ENCODE measurements around the gene STK40.

STK40 gene

DNA sequence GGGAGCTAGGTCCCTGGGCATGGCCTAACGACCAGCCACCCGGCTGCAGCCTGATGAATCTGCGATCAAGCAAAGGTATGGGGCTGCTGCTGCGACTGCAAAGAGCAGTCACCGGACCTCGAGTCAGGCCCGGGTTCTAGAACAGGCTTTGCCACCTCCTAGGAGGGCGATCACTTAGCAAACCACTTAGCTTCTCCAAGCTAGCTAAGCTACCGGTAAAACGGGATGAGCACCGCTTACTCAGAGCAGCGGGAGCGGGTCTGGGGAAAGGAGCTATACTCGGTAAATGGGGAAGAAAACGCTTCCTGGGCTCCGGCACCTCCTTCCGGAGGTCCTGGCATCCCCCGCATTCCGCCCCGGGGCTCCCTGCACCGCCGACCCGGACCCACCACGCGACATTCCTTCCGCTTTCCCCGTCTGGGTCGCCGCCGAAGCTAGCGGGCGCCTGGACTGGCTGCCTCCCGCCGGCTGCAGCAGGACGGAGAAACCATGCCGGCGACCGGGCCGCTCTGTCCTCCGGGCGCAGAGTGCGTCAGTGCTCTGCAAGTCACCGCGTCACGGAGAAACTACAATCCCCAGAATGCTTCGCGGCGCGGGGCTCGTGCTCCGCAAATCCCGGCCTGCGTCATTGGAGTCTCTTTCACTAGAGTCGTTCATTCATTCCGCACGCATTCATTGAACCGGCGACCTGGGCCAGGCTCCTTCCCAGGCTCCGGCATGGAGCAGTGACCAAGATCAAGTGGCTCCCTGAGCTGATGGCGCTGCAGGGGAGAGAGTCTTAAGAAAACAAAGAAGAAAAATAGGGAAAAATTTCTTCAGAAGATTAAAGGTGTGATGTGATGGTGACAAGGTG lies 11.9 kb upstream of the STK40 start, which contains the start of gene LSM10:
Gene LSM10, minus strand, starts transcription at position 531 of the 853 bp plus-strand sequence. CDS start 3,779 bp downstream, outside the sequence.
- peak; percentile 94 for DNase-seq

DNA sequence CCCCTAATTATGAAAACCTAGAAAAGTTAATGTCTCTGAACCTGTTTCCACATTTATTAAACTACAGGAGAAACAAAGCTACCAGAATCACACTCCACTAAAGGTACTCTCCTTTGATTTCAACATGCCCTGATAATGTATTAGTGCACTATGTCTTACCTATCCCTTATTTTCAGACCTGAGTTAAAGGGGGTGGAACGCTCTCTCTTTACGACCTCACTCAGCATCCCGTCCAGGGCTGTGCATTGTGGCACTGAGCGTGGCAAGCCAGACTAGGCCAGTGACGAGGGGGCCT lies 11.3 kb upstream of the STK40 start:
- DNase-seq, result no peak

DNA sequence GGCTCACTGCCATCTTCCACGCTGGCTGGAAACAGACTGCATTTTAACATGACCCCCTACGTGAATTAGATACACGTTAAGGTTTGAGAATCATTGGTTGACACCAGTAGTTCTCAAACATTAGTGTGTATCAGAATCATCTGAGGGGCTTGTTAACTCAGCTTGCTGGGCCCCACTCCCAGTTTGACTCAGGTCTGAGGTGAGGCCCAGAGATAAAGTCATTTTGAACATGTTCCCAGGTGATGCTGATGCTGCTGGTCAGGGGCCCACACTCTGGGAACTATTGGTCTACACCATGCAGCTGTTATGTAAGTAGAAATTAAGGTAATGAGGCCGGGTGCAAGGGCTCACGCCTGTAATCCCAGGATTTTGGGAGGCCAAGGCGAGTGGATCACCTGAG lies 10.6 kb upstream of the STK40 start:
- no peak for DNase-seq

DNA sequence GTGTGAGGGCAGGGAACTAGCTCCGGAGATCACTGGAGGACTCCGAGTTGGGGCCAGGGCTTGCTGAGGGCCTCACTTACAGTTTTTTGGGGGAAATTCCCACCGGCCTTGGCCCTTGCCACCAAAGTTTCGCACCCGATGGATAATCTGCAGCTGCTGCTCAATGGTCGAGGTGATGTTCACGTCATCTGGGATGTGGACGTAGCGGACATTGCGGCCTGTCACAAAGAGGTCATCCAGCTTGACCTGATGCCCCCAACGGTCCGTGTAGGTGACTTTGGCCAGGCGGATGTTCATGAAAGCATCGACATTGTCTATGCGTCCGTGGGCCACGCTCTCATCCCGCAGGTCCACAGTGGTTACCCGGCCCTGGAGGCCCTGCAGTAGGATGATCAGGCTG lies 8.0 kb upstream of the STK40 start:
- DNase-seq, result no peak

DNA sequence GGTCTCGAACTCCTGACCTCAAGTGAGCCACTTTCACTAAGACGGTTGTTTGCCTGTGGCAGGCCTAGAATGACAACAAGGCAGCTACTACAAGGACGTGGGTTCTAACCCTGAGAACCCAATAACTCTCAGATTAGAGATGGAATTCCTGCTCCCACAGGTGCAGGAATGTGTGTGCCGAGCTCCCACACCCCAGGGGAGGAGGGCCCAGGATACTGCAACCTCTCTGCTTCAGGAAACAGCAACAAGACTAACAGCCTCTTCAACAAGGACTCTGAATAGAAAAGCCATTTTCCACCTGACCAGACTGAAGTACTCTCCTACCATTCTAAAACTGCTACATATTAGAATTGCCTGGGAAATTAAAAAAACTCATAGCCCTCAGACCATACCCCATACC lies 7.1 kb upstream of the STK40 start:
- no peak for DNase-seq

GRCh38 chr1:36391271-36391670 lies 5.5 kb upstream of the STK40 start:
- DNase-seq, result no peak

- no peak for DNase-seq
Observed at GRCh38 chr1:36390411-36390810, 4.7 kb upstream of the STK40 start.

DNA sequence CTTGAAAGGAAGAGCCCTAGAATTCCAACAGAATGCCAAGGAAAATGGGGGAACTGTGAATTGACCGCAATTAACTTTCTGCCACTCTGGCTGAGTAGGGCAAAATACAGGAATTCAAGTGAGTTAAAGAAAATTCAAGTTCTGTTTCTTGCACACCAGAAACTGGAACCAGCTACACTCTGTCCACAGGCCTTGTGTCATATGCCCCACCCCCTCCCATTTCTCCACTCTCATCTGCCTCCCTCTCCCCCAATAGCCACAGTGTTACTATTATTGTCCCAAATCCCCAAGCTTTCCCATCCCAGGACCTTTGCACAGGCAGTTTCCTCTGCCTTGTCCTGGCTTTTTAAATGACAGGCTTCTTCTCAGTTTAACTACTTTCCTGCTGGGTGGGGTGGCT lies 4.3 kb upstream of the STK40 start:
- no peak for DNase-seq

DNA sequence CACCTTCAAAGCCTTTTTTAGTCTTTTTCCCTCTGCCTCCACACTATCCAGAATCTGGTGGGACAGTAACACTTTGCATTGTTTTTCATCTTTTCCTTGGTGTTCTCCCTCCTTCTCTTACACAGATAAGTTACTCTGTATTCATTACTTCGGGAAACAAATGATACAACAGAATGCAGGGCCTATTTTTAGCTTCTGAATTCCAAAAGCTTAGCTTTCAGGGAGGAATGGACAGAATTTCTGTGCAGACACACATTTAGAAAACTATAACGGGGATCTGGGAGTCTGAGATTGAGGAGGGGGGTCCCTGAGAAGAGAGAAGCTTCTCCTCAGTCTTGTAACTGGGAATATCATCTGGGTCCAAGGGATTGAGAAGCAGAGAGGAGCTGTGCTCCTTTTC lies 3.5 kb upstream of the STK40 start:
- DNase-seq, result no peak

GRCh38 chr1:36387141-36387949 lies 1.6 kb upstream of the STK40 start:
- DNase-seq, result no peak

DNA sequence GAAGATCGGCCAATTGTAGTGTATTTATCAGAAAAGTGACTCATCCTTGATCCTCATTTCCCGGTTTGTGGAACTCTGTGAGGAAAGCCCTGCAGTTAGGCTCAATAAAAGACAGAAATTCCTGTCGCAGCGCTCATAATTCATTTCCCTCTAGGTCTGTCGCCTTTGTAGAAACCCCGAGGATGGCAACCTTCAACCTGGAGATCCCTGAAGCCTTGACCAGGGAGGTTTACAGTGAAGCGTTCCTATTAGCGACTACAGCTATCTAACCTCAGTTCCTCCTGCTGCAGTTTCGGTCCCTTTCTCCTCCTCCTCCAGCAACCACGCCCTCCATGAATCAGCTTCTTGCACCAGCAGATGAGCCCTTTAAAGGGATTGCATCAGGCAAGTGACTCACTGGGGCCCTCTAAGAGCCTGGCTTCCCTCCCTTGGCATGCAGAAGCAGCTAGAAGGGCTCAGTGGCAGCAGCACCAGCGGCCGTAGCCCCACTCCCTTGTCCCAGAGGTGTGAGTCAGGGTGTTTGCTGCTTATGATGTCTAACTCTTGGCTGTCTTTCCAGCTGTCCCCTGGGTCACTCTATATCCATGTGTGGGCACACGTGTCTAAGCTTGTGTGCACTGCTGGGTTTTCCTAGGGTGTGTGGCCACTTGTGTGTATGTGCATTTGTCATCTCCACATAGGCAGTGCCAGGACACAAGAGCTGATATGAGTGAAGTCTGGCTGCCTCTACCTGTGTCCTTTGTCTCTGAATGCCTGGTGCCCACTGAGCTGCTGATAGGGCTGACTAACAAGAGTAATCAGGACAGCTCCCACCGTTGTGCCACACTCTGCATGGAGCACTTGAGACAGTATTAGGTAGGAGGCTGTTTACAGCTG lies 779 bp upstream of the STK40 start:
- DNase-seq, result peak; percentile 95

GRCh38 chr1:36384542-36385409 lies 948 bp downstream of the STK40 start:
- peak; percentile 82 for DNase-seq

DNA sequence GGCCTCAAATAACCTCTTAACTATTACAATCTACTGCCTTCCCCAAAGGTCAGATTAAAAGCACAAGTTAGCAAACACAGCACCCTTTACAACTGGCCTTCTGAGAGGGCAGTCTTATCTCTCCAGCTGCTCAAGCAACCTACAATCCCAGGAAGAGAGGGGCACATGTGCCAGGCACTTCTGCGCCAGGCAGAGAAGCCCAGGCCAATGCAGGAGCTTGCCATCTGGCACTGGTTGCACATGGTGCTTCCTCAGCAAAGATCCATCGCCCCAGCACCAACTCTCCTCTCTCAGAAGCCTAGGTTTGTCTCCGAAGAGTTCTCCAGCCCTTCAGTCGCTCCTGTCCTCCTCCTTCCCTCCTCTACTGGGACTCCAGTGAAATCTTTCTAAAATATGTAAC lies 2.5 kb downstream of the STK40 start:
- DNase-seq, result no peak

DNA sequence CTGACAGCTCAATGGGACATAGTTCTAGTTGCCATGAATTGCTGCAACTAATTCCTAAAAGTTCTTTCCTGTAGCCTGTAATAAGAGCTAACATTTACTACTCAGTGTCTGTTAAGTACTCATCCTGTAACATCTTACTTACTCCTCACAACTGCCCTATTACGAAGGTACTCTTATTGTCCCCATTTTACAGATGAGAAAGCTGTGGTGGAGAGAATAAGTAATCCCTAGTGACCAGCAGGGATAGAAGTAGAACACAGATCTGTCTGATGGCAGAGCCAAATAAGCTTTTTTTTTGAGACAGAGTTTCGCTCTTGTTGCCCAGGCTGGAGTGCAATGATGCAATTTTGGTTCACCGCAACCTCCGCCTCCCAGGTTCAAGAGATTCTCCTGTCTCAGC lies 3.1 kb downstream of the STK40 start:
- DNase-seq, result no peak

GRCh38 chr1:36382231-36382630 lies 3.5 kb downstream of the STK40 start:
- no peak for DNase-seq

- no peak for DNase-seq
Observed at GRCh38 chr1:36381405-36381804, 4.3 kb downstream of the STK40 start.

DNA sequence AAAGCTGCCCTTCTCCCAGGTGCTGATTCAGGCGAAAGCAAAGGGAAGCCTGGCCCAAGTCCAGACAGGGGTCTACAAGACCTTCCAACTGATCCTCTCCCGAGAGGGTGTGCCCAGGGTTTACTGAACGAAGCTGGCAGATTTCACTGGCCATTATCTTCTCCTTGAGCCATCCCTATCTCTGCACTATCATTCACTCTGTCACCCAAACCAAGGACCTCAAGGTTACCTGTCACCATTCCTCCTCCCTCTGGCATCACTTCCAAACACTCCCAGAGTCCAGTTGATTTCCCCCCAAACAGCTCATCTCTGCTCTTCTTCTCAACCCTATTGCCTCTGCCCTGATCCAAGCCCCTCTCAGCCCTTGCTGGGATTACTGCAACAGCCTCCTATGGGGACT lies 4.9 kb downstream of the STK40 start:
- no peak for DNase-seq

DNA sequence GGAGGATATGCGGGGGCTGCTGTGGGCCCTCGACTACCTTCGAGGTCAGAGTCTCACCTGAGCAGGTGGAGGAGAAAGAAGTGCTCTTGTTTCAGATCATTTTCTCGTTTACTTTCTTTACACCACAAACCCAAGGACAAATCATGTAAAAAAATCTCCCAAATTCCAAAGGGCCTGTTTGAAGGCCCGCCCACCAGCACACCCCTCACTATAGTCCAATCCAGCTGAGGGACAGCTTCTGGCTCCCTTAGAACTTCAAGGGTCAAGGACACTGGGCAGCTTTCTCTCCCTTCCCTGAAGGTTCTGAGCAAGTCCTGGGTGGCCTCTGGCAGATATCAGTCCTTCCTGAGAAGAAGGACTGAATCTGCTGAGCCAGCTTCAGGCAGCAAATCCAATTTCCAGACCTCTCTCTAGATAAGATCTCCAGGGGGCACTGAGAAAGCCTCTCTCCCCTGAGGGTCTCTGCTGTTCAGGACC lies 5.5 kb downstream of the STK40 start:
- DNase-seq, result no peak

DNA sequence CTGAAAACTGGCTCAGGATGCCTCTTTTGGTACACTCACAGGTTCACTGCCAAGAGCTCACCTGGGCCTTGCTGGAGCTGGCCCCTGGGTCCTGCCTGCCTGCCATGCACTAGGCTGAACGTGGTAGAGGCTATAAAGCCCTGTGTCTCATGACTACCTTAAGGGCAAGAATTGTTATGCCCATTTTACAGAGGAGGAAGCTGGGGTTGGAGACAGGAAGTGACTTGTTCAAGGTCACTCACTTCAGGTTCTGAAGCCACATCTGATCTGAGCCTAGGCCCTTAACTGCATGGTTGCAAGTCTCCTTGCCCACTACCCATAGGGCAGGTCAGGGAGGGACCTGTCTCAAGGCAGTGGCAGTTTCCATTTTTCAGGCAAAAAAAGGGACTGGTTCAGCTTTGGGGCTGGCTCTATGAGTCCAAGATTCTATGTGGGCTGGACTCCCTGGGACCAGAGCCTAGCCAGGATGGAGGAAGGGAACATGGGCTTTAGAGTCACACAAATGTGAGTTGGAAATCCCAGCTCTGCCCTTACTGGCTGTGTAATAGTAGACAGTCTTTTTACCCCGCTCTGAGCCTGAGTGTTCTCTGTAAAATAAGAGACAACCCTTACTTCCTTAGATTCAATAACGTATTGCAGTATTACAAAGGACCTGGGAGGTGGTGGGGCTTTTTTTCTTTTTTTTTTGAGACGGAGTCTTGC lies 7.8 kb downstream of the STK40 start:
- DNase-seq, result no peak

DNA sequence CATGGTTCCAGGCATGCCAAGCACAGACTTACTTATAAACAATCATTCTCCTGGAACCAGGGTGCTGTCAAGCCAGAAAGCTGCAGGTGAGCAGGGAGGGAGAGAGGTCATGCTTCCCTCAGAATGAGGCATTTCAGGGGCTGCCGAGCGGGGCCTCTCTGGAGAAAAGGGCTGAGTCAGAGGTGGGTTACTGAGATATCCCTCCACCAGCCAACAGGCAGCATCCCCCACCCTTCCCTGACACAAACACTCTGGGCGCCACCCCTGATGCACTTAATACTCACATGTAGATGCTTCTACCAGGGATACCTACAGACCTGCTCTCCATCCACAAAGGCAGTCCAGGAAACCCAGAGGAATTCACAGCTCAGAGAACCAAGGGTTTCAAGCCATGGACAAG lies 13.1 kb downstream of the STK40 start:
- DNase-seq, result no peak

DNA sequence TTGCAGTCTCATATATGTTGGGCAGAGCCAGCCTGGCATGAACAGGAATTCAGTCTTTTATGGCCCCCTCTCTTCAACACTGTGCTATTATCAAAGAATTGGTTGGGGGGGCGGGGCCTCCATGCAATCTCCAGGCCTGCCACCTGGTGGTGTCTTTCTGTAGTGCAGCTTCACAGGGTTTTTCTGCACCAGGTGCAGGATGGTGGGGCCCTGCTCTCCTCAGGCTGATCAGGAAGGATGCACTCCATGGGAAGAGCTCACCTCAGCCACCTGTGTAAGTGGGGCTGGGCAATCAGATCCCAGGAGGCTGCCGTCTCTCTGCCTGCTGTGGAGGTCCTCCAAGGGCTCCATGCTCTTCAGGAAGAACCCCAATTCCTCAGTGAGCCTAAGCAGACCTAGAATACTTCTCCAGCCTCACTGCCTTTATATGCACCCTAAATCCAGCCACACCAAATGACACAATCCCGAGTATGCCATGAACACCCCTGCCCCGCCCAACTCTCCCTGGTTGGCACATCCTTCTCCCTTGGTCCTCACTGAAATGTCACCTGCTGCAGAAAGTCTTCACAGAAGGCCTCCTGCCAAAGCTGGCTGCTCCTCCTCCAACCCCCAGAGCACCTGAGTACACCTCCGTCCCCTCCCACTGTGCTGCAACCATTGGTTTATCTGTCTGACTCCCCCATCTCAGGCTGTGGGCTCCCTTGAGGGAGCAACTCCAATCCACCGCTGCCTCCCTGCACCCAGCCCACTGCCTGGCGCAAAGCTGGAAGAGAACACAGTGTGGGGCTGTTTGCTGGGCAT lies 16.5 kb downstream of the STK40 start:
- peak; percentile 84 for DNase-seq

All from DMS153 (cell line).